Nephron progenitor cell (in vitro differentiated cells): ENCODE results near the gene PDCD2.
A peak's percentile ranks its signal among the peaks of the same experiment; 100 is the strongest.

Experiments used
- DNase-seq: peaks from one replicate; pipeline ENCODE4 v3.0.0; 2021
- H3K27ac Mint-ChIP-seq: 2 replicates; pipeline ENCODE4 v1.8.0; 2021; ENCODE audit warnings: mild to moderate bottlenecking, moderate library complexity, mixed read lengths
- H3K27me3 Mint-ChIP-seq: 2 replicates; pipeline ENCODE4 v1.8.0; 2021; ENCODE audit warnings: mild to moderate bottlenecking, low read depth, mixed read lengths; ENCODE audit not compliant: poor library complexity
- H3K36me3 Mint-ChIP-seq: 2 replicates; pipeline ENCODE4 v1.8.0; 2021; ENCODE audit warnings: low read depth, mixed read lengths
- H3K4me1 Mint-ChIP-seq: 2 replicates; pipeline ENCODE4 v1.8.0; 2021; ENCODE audit warnings: mixed read lengths
- H3K4me3 Mint-ChIP-seq: 2 replicates; pipeline ENCODE4 v1.8.0; 2021; ENCODE audit warnings: mild to moderate bottlenecking, moderate library complexity, mixed read lengths
- H3K9me3 Mint-ChIP-seq: 2 replicates; pipeline ENCODE4 v1.8.0; 2021; ENCODE audit warnings: mild to moderate bottlenecking, moderate library complexity, mixed read lengths
- TF ChIP-seq, protein P1 (sequence below): fragments of 200-600 bp; sonication (generic); IDR thresholded peaks from 2 replicates; pipeline ENCODE4 v1.5.0; 2021; ENCODE audit warnings: antibody characterized with exemption

The PDCD2 gene

DNA sequence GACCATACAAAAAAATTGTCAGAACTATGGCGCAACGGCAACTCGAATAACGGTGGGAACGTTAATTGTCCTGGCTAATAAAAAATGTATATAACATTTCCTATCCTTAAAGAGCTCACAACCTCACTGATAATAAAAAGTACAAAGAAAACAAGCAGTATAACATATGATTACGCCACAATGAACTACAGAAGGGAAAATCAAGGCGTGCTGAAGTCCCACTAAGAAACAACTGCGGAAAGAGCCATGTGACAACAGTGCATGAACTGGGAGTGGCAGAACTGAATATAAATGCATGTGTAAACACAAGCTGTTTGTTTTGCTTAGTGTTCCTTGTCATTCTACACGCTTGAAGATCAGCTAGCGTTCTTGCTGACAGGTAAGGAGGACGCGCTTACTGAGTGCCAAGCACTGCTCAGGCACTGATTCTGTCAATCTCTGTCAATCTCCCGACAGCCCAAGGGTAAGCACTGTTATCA is 30.9 kb downstream of the PDCD2 start:
- Mint-ChIP-seq H3K27me3 (no peaks in the 10 kb centered on the region), H3K27ac (no peak overlapping the region), H3K4me3 (no peak overlapping the region), H3K36me3 (peaks cover 26% of the 10 kb centered on the region), H3K9me3 (no peaks in the 10 kb centered on the region), H3K4me1 (no peaks in the 10 kb centered on the region)
- DNase-seq: no peak
- TF ChIP-seq, protein P1, sequence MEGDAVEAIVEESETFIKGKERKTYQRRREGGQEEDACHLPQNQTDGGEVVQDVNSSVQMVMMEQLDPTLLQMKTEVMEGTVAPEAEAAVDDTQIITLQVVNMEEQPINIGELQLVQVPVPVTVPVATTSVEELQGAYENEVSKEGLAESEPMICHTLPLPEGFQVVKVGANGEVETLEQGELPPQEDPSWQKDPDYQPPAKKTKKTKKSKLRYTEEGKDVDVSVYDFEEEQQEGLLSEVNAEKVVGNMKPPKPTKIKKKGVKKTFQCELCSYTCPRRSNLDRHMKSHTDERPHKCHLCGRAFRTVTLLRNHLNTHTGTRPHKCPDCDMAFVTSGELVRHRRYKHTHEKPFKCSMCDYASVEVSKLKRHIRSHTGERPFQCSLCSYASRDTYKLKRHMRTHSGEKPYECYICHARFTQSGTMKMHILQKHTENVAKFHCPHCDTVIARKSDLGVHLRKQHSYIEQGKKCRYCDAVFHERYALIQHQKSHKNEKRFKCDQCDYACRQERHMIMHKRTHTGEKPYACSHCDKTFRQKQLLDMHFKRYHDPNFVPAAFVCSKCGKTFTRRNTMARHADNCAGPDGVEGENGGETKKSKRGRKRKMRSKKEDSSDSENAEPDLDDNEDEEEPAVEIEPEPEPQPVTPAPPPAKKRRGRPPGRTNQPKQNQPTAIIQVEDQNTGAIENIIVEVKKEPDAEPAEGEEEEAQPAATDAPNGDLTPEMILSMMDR: no peak

DNA sequence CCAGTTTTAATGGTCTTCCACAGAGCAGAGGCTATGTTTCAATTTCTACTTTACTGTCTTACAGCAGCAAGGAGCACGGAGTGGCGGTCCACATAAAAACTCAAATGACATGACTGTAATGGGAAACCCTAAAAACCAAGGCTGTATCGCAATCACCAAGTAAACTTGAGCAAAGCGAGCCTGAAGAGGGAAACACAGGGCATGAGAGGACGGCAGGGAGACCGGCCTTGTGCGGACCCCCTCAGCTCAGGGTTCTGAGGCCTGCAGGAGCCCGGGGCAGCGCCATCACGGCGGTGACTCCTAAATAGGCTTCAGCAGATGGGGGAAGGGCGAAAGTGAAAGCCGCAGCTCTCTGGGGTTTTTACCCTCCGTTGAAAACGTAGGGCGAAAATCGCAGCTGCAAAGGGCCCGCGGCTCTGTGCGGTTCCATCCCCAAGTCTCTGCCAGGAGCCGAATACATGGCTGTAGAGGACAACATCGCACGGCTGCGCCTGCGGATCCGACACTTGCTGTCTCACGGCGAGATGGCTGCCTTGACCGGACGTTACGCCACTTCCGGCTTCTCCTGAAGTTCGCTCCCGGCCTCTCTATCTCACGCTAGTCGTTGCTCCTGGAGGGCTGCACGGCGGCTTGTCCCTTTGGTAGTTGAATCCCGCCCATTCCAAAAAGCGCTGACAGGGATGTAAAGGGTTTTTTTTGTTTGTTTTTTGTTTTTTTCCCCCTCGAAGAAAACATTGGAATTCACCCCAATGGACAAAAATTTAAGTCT is 31.5 kb downstream of the PDCD2 start, which contains the start of gene PSMB1:
TSS of gene PSMB1 (minus strand) at position 543 of the 769 bp plus-strand sequence. CDS start at position 478, 65 bp downstream.
- H3K4me1 Mint-ChIP-seq: no peaks in the 10 kb centered on the region
- H3K9me3 Mint-ChIP-seq: no peaks in the 10 kb centered on the region

GRCh38 chr6:170545405-170545804 is 39.0 kb downstream of the PDCD2 start:
- DNase-seq: no peak
- H3K4me3 Mint-ChIP-seq: no peak overlapping the region
- H3K4me1 Mint-ChIP-seq: no peaks in the 10 kb centered on the region
- H3K27me3 Mint-ChIP-seq: no peaks in the 10 kb centered on the region
- TF ChIP-seq, protein P1: no peak
- H3K9me3 Mint-ChIP-seq: no peaks in the 10 kb centered on the region
- H3K36me3 Mint-ChIP-seq: peaks cover 77% of the 10 kb centered on the region
- no peak overlapping the region for H3K27ac Mint-ChIP-seq

More for the DNA sequence above, 31.5 kb downstream of the PDCD2 start, which contains the start of gene PSMB1:
- Mint-ChIP-seq H3K4me3 (no peak within 1 kb of the TSS), H3K27me3 (no peaks in the 10 kb centered on the region), H3K27ac (no peak within 1 kb of the TSS), H3K36me3 (peaks cover 27% of the 10 kb centered on the region)
- TF ChIP-seq, protein P1: no peak
- peak; percentile 89 for DNase-seq

DNA sequence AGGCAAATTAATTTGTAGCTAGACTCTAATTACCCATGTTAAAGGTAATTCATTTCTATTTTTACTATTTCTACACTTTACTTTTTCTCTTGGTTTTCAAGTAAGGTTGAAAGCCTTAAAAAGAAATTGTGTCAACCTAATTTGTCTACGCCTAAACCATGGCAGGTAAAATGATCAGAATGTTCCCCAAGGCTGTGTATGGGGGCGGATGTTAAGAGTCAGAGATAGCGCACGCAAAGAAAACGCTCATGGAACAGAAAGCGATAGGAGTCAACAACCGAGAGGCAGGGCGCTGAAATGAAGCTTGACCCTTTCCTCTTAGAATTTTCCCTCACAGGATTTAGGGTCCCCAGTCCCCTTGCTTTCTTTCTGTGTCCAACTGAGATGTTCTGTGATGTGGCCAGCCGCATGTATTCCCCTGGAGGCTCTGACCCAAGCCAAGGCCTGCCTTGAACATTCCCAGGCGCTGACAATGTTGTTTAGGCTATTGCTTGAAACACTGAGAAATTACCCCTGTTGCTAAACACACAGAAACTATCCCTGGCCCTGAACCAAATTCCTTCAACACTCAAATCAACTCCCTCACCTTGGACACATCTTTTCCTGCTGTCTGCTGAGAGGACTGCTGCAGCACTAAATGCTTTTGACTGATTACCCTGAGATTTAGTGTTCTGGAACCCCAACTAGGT is 42.3 kb downstream of the PDCD2 start:
- no peaks in the 10 kb centered on the region for H3K27me3 Mint-ChIP-seq
- DNase-seq: no peak
- H3K4me1 Mint-ChIP-seq: no peaks in the 10 kb centered on the region
- H3K9me3 Mint-ChIP-seq: no peaks in the 10 kb centered on the region
- TF ChIP-seq, protein P1: no peak
- no peak overlapping the region for H3K4me3 Mint-ChIP-seq
- peak overlapping the region; percentile 19 for H3K27ac Mint-ChIP-seq
- peaks cover 81% of the 10 kb centered on the region for H3K36me3 Mint-ChIP-seq

- Mint-ChIP-seq H3K36me3 (peaks cover 64% of the 10 kb centered on the region), H3K27me3 (no peaks in the 10 kb centered on the region), H3K4me3 (no peak overlapping the region), H3K4me1 (no peaks in the 10 kb centered on the region), H3K9me3 (no peaks in the 10 kb centered on the region), H3K27ac (no peak overlapping the region)
- TF ChIP-seq, protein P1: no peak
- no peak for DNase-seq
These were observed 47.1 kb downstream of the PDCD2 start for GRCh38 chr6:170537329-170537728.
